Activated CD4-positive, alpha-beta T cell treated with anti-CD3 and anti-CD28 coated beads for 24 hours (primary cell): ENCODE results near the gene IQCK.

ENCODE experiments used
- DNase-seq, 2 donors: peaks; one replicate each; pipeline ENCODE4 v3.0.0-alpha.2; 2020; ENCODE audit warnings: low read depth in 2 of 2

IQCK gene

GRCh38 chr16:19718624-19718965 lies 524 bp downstream of the IQCK start:
- DNase-seq = no peak

- no peak for DNase-seq
Observed at GRCh38 chr16:19722269-19722952, 4.3 kb downstream of the IQCK start.

DNA sequence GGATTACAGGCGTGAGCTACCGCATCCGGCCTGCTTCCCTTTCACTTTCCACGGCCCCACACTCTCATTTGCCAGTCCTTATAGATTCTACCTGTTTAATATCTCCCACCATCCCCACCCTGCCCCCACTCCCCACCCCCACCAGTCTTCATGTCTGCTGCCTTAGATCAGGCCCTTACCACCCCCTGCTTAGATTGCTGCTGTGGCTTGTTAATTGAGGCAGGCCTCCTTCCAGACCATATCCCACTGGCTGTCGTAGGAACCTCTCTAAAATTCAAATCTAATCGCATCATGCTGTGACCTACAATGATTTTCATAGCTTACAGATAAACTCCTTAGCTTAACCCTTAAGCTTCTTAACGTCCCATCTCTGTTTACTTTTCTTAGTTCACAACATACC lies 4.9 kb downstream of the IQCK start:
- no peak for DNase-seq

GRCh38 chr16:19728636-19728965 lies 10.5 kb downstream of the IQCK start:
- DNase-seq = no peak

DNA sequence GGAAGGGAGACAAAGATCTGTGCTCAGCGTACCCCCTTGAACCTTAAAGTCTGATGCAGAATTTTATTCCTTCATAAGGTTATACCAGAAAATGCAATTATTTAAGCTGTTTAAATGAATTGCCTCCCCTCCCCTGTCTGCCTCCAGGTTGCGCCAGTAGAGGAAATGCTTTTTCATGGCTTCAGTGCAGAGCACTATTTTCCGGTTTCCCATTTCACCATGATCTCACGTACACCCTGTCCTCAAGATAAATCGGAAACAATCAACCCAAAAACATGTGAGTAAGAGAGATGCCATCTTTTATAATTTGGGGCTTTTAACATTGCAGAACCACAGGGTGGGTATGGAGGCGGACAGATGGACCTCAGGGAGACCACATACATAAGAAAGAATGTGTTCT lies 15.5 kb downstream of the IQCK start:
- no peak for DNase-seq

- DNase-seq = no peak
Observed at GRCh38 chr16:19735074-19735867, 17.2 kb downstream of the IQCK start.

- DNase-seq = no peak
Observed at GRCh38 chr16:19737306-19738038, 19.4 kb downstream of the IQCK start.

DNA sequence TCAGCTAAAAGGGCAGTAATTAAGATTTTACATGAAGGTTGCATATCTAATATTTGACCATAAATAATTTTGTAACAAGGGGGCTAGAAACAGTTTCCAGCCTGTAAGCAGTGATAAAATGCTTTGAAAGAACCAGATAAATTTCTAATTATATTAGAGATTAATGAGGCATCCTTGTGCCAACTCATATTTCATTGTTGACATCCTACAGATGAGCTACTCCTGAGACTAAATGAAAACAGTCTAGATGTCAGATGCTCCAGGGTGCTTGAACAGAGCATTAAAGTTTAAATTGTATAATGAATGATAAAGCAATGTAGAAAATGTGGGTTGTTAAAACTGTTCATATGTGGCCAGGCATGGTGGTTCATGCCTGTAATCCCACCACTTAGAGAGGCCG lies 23.3 kb downstream of the IQCK start:
- no peak for DNase-seq

- DNase-seq = no peak
Observed at GRCh38 chr16:19743816-19744159, 25.7 kb downstream of the IQCK start.

DNA sequence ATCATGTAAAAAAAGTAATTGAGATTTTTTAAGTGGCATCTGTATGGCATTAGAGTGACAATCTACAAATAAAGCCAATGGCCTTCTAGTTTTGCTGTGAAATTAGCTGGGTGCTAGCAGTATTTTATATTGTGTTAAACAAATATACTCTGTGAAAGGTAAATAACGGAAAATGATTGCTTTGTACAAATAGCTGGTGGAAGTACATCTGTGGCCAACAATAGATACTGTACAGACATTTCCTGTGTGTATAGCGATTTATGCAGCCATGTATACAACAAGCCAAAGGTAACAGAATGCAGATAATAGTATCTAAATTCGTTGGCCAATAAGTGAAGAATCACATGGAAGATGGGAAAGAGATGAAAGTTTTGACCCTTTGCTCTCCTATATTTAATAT lies 26.6 kb downstream of the IQCK start:
- DNase-seq = no peak

DNA sequence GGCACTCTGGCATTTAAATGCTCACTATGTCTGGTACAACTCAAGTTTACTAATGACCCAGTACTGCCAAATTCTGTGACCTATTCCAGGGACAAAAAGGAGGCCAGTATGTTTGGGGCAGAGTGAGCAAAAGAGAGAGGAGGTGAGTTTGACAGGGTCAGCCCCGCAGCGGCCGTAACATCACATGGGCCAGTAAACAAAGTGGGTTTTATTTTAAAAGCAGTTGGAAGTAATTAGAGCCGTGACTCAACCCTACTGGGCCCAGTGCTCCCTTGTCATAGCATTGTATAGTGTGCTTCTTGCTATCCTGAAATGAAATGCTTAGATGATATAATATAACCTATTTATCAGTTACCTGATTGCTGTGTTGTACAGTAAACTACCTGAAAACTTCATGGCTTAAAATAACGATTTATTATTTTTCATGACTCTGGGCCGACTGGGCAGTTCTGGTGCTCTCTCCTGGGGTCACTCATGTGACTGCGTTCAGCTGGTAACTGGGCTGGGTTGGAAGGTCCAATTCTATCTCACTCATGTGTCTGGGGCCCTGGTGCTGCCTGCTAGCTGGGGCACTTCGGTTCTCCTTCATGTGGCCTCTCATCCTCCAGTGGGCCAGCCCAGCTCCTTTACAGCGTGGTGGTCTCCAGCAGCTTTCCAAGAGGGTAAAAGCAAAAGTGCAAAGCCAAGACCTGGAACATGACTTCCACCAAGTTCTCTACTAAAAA lies 27.4 kb downstream of the IQCK start:
- no peak for DNase-seq

- DNase-seq = no peak
Observed at GRCh38 chr16:19746561-19746960, 28.5 kb downstream of the IQCK start.

DNA sequence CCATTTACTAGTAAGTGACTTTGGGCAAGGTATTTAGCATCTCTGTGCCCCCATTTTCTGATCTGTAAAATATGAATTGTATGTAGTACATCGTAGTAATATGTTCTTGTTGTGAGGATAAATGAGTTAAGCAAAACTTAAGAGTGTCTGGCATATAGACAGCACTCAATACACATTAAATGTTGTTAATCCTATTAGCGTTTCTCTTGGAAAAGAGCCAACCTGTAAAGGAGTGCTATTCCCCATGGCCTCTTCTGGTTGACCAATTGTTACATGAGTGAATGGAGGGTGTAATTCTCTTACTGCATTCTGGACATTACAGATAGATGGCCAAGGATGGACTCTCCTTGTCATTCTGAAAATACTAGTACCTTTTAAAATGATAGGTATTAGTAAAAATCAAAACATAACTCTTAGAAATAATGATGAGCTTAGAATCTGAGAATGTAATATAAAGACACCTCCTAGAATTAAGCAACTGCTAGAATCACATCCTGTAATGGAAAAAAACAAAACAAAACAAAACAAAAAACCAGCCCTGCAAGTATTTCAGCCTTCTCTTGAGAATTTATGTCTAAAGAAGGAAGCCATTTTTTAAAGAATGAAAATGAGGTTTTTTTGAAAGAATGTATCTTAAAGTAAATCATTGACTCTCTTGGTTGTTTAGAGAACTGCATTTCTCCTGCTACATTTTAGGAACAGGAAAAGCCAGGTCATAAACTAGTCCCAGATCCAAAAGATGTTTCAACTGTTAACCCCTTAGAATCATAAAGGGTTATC lies 30.5 kb downstream of the IQCK start:
- no peak for DNase-seq

GRCh38 chr16:19749571-19750080 lies 31.6 kb downstream of the IQCK start:
- no peak for DNase-seq

- no peak for DNase-seq
Observed at GRCh38 chr16:19751478-19752385, 33.7 kb downstream of the IQCK start.

DNA sequence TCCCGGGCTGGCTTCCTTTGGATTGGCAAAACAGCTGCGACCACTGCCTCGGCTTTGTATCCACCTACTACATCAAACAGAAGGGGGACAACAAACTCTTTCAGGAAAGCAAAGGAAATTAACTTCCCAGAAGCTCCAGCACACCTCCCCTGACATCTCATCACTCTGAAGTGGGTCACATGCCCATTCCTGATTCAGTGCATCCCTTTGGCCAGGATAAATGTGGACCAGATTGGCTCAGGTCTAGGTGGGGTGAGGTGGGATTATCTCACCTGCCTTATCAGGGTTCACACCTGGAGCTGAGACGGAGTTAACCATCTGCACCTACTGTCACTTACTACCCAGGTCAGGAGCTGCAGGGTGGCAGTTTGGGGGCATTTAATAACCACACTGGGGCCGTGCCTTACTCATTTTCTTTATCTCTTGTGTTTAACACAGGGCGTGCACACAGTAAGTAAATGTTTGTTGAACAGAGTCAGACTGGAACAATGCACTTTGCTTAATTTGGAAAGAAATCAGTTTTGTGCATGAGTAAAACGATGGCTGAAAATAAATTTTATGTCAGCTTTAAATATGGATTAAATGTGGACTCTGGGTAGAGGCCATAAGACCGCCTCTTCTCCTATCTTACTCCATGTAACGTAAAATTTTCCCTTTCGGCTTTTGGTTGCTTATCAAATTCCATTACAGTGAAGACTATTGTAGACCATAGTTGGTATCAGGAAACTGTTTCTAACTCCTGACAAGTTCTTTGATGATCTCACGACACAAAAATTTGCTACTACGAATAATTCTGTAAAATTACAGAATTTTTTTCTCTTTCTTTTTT lies 36.0 kb downstream of the IQCK start:
- no peak for DNase-seq

DNA sequence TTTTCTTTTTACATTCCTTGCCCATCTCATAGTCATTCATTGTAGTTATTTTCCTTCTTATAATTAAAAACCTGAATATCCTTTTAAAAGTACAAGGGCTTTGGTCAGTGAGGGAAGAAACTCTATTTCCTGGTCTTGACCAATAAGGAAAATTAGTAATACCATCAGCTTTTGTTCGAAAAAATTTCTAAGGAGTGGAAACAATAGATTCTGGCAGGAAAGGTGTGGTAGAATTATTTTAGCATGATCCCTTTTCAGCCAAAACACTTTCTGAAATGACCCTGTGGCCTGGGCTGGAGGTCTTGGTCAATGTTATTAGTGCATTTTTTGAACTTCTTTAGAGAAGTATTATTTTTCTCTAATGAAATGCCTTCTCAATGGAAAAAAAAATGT lies 36.6 kb downstream of the IQCK start:
- no peak for DNase-seq

DNA sequence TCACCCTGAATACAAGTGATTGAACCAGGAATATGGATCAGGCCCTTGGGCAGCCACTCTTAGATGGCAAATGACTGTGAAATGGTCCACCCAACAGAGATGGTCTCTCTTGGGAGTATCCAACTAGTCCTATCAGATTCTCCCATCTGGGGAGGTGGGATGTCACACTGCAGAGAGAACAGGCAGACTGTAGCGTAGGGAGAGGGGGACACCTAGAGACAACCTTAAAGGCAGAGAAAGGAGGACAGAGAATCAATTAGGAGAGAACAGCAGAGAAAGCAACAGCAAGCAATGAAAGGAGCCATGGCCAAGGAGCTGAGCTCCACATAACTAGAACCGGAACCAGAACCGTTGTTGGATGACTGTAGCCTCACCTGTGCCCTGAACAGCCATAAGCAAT lies 37.2 kb downstream of the IQCK start:
- DNase-seq = no peak

DNA sequence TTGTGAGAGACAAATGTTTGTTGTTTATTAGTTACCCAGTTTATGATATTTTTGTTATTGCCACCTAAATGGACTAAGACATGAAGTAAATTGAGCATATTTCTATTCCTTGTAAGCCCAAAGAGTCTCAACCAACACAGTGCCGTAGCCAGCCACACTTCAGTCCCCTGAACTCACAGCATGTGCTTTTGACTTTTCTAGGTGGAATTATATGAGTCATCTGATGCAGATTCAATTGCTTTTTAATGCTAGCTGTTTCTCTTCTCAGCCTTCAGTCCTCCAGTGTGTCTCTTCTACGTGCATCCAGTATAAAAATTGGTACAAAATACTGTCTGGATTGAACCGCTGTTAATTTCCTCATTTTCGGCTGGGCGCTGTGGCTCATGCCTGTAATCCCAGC lies 39.0 kb downstream of the IQCK start:
- no peak for DNase-seq
